GM12891 (cell line): Measurements from ENCODE around the gene JAZF1.

Source experiments
- PAX5 ChIP-seq: IDR thresholded peaks from 2 replicates; pipeline ENCODE4 v1.6.1; 2011; ENCODE audit warnings: low read length, moderate library complexity, mild to moderate bottlenecking; ENCODE audit not compliant: insufficient read depth, severe bottlenecking
- POLR2A ChIP-seq: IDR thresholded peaks from 2 replicates; pipeline ENCODE4 v1.6.1; 2011; ENCODE audit warnings: low read depth, low read length, control low read depth
- POLR2AphosphoS5 ChIP-seq: IDR thresholded peaks from 2 replicates; pipeline ENCODE4 v1.6.1; 2011; ENCODE audit warnings: low read depth, low read length, control low read depth
- SPI1 ChIP-seq: IDR thresholded peaks from 2 replicates; pipeline ENCODE4 v1.6.1; 2011; ENCODE audit warnings: low read depth, low read length, control low read depth
- TAF1 ChIP-seq: IDR thresholded peaks from 2 replicates; pipeline ENCODE4 v1.6.1; 2011; ENCODE audit warnings: low read depth, low read length, control low read depth

- TF ChIP-seq POLR2A (no peak), TAF1 (no peak), POLR2AphosphoS5 (no peak), SPI1 (no peak), PAX5 (no peak)
Observed at GRCh38 chr7:28138837-28139236, 41.8 kb downstream of the JAZF1 start.
